DOHH2 (cell line): ENCODE results near the gene OR3A2.

Experiments used
- CTCF ChIP-seq: fragments of 200-600 bp; sonication (generic); IDR thresholded peaks from one replicate; pipeline ENCODE4 v1.5.1; 2014; ENCODE audit warnings: antibody characterized with exemption, mild to moderate bottlenecking, low read depth, low read length; ENCODE audit not compliant: poor library complexity, severe bottlenecking
- EZH2phosphoT487 ChIP-seq: fragments of 200-600 bp; sonication (generic); IDR thresholded peaks from 2 replicates; pipeline ENCODE4 v1.6.1; 2017; ENCODE audit warnings: borderline replicate concordance, mild to moderate bottlenecking, antibody characterized with exemption, low read length, moderate library complexity, mixed read lengths

DNA sequence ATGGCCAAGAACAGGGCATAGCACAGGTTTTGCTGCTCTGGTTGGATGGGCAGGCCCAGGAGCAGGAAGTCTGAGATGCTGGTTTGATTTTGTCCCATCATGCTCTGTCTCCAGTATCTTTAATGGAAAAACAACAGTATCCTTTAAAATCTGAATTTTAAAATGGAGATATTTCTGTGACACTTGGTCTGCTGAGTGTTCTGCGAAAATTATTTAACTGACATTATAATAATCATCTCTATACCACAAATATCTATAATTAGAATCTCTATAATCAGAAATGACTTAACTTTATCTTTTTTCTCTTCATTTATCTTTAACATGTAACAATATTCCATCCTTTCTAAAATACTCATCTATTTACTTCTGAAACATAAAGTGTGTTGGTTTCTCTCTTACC lies 12.2 kb upstream of the OR3A2 start, which contains the start of gene OR1E1:
- TF ChIP-seq CTCF, result no peak
- TF ChIP-seq EZH2phosphoT487, result no peak
